GM18499 (cell line): ENCODE results near the gene ROR2.

Source experiments
- ATAC-seq: cut with Tn5 transposase; IDR thresholded peaks from one replicate; pipeline ENCODE4 v1.9.1; 2021; ENCODE audit warnings: moderate number of reproducible peaks; ENCODE audit not compliant: insufficient read depth, unreplicated experiment

The ROR2 gene

DNA sequence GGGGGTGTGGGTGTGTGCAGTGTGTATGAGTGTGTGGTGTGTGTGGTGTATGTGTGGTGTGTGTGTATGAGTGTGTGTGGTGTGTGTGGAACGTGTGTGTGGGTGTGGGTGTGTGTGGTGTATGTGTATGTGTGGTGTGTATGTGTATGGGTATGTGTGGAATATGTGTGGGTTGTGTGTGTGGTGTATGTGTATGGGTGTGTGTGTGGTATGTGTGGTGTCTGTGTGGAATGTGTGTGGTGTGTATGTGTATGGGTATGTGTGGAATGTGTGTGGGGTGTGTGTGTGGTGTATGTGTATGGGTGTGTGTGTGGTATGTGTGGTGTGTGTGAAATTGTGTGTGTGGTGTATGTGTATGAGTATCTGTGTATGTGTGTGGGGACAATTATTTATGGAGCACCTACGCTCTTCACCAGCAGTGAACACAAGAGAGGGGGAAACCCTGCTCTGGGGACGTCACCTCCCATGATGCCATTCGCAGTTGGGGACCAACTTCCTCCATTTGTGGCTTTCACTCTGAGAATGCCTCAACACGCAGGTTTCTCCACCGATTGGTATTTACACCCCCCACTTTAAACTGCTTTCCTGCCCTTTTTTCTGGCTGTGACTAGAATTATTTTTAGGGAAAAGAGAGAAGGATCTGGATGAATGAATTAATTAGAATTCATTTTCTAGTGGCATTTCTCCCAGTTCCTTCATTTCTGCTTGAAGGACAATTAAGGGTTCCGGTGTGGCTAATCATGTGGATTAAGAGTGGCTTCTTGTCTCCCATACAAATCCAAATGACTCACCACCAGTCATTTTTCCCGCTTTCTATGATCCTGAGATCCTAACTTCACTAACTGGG, 238.1 kb downstream of the ROR2 start:
- peak; percentile 76 for ATAC-seq

DNA sequence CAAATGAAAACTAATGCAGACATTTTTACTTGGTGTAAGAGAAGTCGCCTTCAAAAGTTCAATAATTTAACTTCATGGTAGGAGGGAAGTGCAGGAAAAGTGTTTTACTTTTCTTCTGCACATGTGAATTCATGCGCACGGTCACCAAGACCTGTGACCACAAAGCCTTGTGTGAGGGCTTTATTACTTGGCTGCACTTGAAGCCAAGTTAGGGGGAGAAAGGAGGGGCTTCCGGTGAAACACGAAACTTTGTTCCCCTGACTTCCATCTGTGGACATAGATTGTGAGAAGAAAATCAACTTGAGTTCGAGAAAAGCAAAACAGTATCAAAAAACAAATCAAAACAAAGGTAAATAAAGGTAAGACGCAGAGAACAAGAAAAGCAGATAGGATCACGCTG, 239.9 kb downstream of the ROR2 start:
- ATAC-seq, result no peak

DNA sequence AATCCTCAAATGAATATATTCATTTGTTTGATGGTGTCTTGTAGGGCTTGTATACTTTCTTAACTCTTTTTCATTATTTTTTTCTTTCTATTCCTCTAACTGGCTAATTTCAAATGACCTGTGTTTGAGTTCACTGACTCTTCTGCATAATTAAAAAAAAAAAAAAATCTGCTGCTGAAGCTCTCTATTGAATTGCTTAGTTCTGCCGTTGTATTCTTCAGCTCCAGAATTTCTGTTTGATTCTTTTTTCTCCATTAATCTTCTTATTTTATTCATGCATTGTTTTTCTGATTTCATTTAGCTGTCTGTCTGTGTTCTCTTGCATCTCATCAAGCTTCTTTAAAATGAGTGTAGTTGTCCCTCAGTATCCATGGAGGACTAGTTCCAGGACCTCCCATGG, 244.6 kb downstream of the ROR2 start:
- no peak for ATAC-seq

DNA sequence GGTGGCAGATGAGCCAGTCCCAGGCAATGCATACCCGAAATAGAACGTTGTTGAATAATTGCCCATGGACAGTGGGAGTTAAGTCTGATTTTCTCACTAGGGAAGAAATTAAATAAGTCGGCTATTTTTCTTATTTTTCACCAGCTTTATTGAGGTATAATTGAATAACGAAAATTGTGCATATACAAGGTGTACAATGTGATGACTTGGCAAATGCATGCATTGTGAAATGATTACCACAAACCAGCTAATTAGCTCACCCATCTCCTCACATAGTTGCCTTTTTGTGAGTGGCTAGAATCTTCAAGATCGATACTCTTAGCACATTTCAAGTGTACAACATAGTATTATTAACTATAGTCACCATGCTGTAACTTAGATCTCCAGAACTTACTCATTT, 249.6 kb downstream of the ROR2 start:
- ATAC-seq, result no peak

DNA sequence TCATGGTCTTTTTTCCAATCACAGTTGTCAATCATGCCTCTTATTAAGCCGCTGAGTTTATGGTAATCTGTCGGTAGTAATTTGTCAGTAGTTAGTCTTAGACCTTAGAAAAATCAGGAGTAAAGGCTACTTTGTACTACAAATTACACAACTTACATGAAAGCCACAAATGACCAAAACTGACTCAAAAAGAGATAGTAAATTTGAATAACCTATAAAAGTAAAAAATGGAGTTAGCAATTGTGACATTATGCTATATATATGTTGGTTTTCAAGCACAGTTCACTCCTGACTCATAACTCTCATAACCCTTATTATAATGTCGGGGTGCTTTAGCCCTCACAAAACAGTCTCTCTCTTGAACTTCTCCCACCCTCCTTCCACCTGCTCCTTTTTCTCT, 251.8 kb downstream of the ROR2 start:
- ATAC-seq, result no peak

DNA sequence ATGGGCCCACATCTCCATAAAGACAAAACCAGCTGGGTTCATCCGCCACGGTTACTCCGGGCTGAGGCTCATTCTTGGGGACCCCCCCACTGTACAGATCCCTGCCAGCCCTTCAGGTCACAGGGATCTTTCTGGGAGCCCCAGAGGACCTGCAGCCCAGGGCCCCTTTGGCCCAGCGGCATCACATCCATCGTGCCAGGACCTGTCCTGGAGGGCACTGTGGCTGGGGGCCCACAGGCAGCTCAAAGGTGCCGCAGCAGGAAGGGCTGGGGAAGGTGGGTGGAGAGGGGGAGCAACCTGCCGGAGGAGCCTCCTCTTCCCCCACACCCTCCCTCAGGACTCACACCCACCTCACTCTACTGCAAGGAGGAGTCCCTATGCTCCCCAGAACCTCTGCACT, 252.8 kb downstream of the ROR2 start:
- ATAC-seq, result no peak

DNA sequence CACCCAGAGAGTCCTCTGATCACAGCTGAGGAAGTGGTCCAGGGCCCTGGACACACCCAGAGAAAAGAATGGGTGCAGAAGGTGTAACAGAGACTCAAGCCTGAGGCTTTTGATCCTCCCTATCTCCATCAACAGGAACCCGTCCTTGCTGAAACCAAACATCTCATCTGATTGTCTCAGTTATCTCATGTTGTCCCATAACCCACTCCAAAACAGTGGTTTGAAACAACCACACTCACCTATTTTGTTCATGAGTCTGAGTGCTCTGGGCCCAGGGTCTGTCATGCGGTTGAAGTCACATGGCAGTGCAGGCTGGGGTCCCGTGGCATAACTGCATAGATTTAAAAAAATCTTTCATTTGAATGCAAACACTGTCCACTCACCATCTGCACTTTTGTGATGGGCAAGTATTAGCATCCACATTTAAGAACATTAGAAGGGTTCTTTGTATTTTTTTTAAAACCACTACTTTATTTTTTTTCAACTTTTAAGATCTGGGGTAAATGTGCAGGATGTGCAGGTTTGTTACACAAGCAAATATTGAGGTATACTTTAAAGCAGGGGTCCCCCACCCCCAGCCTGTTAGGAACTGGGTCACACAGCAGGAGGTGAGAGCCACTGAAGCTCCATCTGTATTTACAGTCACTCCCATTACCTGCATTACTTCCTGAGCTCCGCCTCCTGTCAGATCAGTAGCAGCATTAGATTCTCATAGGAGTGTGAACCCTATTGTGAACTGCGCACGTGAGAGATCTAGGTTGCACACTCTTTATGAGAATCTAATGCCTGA, 255.8 kb downstream of the ROR2 start:
- no peak for ATAC-seq

DNA sequence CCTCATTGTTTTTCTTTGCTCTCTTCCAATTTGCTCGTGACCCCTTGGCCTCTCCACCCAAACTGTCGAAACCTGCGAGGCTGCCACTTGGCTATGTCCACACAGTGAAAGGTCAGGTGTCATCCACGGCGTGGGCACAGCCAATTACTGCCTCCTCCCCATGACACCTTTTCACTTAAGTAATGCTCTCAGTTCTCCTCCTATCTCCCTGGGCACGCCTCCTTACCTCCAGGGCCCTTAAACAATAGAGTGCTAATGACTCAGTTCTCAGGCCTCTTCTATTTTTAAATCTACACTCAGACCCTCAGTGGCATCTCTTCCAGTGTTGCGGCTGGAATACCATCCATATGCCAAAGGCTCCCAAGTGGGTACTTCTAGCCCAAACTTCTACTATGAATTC, 256.8 kb downstream of the ROR2 start:
- ATAC-seq, result no peak

DNA sequence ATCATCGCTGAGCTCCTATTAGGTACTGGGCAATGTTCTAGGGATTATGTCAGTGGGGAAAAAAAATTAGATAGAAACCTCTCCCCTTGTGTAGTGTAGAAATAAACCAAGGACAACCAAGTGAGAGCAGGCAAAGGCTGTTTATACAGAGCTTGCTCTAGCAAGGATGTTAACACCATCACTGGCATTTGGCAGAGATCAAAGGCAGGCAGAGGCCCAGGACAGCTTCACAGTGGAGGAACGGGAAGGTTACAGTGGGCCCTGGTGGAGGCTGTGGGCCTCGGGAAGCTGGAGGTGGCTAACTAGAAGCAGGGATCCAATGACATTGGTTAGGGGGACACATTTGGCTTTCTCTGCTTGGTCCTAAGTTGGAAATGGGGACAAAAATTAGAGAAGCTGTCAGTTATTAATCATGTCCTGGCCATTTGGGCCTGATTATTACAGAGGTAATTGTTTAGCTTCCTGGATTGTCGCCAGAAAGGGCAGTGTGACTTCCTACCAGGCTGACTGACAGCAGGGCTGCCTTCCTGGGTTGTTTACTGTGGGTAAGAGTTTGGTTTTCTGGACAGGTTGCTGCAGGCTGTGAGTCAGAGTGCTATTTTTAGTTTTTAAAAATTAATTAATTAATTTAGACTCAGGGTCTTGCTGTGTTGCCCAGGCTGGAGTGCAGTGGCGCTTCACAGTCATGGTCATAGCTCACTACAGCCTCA, 259.3 kb downstream of the ROR2 start:
- no peak for ATAC-seq

DNA sequence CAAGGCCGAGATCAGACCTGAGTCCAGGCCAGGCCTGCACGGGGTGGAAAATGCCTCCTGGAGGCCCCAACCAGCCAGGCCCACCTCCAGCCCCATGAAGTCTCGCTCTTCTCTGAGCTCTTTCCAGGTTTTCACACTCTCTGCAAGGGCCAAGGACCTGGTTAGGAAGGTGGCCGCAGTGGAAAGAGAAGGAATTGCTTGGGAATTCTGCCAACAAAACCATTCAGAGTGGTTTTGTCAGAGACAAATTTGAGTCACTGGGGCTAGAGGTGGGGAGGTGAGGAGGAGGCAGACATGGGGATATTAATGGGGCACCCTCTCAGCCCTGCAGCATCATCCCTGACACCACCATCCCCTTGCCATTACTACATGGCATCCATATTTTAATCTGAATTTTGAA, 261.0 kb downstream of the ROR2 start:
- ATAC-seq, result no peak

DNA sequence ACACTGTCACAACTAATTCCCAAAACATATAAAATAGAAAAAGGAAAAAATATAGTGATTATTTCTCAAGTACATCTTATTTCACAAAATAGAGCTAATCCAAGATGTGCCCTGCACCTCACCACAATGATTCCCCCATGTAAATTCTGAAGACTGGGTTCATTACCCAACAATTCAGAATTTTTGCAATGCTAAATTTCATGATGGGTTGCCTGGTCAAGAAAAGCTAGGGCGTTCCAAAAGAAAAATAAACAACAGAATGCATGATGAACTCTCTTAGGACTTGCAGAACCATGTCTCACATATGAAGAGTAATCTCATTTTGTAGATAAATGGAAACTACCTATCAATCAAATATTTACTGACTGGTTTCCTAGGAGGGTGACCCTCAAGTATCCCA, 266.8 kb downstream of the ROR2 start:
- no peak for ATAC-seq

DNA sequence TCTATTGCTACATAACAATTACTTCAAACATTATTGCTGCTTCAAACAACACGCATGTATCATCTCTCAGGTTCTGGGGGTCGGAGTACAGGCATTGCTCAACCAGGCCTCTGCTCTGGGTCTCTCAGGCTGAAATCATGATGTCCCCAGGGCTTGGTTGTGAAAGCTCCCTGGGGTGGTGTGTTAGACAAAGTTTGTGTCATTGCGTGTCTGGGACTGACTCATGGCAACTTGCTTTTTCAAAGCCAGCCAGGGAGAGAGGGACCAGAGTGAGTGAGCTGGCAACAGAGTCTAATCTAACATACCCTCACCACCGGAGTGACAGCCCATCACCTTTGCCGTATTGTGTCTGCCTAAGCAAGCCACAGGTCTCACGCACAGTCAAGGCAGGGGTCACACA, 267.2 kb downstream of the ROR2 start:
- no peak for ATAC-seq

DNA sequence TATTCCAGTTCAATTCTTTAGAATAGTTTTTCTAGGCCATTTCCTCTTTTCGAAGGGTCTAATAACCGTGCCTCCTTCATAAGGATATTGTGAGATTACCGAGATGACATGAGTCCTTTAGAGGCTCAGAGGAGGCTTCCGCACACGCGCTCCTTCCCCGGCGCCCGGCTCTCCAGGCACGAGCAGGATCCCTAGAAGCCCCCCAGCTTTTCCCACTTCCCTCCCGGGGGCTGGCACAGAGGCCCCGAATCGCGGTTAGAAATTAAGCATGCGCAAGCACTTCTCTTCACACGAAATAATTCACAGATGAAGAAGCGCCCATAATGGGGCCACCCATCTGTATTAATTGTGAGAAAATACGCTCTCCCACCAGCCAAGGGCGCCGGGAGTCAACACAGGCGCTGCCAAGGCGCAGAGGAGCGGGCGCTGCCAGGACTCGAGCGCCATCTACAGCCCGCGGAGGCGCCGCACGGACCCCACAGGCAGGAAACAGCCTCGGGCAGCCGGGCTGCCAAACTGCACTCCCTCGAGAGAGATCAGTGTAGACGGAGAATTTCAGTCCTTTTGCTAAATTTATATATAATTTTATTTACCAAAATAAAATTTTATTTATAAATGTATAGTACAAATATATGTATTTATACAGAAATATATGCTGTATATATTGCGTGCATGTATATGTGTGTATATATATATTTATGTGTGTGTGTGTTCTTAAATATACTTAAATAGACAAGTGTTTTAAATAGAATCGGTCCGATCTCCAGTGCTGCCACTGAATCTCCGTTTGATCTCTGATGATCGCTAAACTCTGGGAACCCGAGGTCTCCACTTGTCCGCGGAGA, 268.3 kb downstream of the ROR2 start:
- ATAC-seq, result no peak

DNA sequence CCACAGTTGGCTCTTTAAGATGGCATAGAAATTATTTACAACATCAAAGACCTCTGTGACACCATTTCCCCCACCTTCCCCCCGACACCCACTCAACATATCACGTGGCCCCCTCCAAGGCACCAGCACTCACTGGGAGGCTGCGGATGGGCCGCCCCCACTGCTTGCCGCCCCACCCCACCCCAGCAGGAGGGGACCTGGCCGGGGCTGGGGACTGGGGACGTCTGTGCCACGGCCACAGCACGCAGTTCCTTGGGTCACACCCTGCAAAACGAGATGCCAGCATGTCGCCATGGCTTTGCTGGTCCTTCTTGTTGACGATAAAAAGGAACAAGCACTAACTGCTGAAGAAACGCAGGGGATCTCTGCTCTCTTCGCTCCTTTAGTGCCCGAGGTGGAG, 269.0 kb downstream of the ROR2 start:
- ATAC-seq, result no peak

DNA sequence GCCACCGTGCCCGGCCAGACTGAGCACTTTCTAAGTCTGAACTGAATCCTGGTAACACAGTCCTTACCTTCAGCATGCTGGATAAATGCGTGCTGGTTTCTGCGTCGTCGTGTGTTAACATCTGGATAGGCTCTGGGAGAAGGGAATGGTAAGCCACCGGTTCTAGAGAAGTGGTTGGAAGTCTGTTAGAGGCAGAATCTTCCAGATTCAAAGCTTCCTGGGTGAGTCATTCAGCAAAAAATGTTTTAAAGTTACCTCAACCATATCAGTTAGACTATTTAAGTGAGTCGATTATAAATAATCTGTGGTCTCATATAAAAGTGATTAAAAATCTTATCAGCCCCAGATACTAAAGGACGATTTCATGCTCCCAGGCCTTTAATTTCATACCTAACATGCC, 269.9 kb downstream of the ROR2 start:
- ATAC-seq, result no peak

DNA sequence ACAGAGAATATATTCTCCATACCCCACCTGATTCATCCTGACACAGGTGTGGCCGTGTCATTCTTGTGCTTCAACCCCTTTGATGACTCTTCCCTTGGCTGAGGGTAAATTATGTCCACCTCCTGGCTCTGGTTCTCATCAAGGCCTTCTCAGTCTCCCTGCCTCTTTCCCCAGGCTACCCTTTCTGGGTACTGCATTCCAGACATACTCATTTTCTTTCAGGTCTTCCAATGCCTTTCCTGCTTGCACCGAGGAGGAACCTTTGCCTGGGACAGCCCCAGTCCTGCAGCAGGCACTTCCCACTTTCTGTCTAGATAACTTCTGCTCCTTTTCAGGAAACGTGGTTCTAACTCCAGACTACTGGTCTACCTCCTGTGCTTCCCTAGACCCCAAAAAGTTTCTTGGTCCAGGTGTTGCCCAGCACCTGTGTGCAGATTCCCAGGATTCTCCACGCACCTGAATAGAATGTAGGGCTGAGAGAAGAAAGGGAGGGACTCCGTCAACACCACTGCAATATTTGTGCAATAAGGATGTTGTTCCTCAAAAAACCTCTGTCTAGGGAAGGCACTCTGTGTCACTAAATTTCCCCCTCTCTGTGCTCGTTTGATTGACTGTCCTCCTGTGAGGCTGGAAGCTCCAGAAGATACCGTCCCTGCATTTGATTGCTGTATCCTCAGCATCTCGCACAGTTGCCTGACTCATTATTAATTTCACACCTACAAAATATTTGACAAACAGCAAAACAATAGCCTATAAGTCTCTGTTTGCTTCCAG, 271.0 kb downstream of the ROR2 start:
- no peak for ATAC-seq

DNA sequence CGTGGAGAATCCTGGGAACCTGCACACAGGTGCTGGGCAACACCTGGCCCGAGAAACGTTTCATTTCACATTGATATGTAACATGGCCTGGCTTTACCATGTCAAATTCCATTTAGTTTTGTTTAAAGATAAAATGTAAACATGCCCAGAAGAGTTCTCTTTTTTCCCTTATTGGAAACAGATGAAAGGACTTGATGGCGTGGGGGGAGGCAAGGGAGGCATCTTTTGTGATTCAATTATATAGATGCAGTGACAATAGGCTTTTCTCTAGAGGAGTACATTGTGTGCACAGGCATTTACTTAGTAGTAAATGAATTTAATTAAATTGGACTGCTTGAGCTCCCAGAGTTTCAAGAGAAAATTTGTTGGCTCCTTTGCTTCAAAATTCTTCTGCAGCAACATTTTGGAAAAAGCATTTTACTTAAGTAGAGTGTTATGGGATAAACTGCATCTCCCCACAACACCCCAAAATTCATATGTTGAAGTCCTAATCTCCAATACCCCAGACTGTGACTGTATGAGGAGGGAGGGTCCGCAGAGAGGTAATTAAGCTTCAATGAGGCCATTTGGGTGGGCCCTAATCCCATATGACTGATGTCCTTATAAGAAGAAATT, 272.1 kb downstream of the ROR2 start:
- no peak for ATAC-seq

DNA sequence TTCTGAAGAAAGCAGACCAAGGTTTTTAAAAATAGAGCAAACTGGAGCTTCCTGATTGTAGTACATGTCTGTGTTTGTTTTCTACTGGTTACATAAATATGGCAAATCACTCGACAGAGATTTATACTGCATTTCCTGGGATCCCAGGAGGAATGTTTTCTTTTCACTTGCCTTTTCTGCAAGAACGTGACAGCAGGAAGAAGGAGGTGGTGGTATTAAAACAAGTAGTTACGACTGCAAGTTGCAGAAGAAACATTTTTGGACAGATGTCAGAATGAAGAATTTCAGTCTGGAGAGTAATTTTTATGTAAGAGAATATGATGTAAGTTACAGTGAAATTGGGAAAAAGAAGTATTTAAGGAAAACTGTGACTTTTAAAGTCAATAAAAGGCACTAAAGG, 272.7 kb downstream of the ROR2 start:
- ATAC-seq, result no peak

DNA sequence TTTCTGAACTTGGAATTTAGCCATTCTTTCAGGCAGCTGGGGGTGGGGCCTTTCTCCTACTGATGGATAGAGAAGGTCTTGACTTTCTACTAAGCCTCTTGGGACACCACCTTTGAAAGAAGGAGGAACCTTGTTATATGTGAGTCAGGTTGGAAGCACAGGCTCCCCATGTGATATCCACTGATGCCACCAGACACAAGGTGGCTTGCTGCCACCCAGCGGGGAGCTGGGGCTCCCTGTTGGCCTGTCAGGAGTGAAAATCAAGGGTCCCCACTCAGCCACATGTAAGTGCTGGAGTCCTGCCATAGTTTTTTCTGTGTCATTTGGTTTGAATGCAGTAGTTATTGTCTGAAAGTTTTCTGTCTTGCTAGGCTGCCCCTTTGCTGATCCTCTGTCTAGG, 274.0 kb downstream of the ROR2 start:
- no peak for ATAC-seq
